Type B pancreatic cell (in vitro differentiated cells): Measurements from ENCODE around the gene MXRA7. TPM values are rescaled to one million over a fixed set of nuclear protein-coding genes. Genes with fewer than 3 reads are reported as not detected.

ENCODE experiments used
- DNase-seq: peaks from one replicate; pipeline ENCODE4 v3.0.0; 2021; ENCODE audit warnings: mixed read lengths; ENCODE audit not compliant: unreplicated experiment; ENCODE audit errors: extremely low spot score
- H3K27ac Mint-ChIP-seq: 2 replicates; pipeline ENCODE4 v1.8.0; 2021; ENCODE audit warnings: mild to moderate bottlenecking, mixed read lengths
- H3K27me3 Mint-ChIP-seq: 2 replicates; pipeline ENCODE4 v1.8.0; 2021; ENCODE audit warnings: mixed read lengths
- H3K36me3 Mint-ChIP-seq: 2 replicates; pipeline ENCODE4 v1.8.0; 2021; ENCODE audit warnings: mixed read lengths
- H3K4me1 Mint-ChIP-seq: one replicate; pipeline ENCODE4 v1.8.0; 2021; ENCODE audit warnings: mixed read lengths; ENCODE audit not compliant: unreplicated experiment
- H3K4me3 Mint-ChIP-seq: 2 replicates; pipeline ENCODE4 v1.8.0; 2021; ENCODE audit warnings: mild to moderate bottlenecking, mixed read lengths
- H3K9me3 Mint-ChIP-seq: 2 replicates; pipeline ENCODE4 v1.8.0; 2021; ENCODE audit warnings: mixed read lengths
- total RNA-seq: library from RNA; stranded (reverse); gene quantifications from 2 replicates; pipeline ENCODE4 v1.2.1, GENCODE V29; 2021; ENCODE audit warnings: low replicate concordance
- TF ChIP-seq, protein P1 (sequence below): fragments of 200-600 bp; sonication (generic); conservative IDR thresholded peaks from 2 replicates; pipeline ENCODE4 v1.5.0; 2021; ENCODE audit warnings: antibody characterized with exemption, mild to moderate bottlenecking

Gene MXRA7
- total RNA-seq, 1 donor from 2014 or later: 75.0 TPM

GRCh38 chr17:76646712-76647111, 64.1 kb downstream of the MXRA7 start:
- H3K4me3 Mint-ChIP-seq: no peak overlapping the region
- TF ChIP-seq, protein P1, sequence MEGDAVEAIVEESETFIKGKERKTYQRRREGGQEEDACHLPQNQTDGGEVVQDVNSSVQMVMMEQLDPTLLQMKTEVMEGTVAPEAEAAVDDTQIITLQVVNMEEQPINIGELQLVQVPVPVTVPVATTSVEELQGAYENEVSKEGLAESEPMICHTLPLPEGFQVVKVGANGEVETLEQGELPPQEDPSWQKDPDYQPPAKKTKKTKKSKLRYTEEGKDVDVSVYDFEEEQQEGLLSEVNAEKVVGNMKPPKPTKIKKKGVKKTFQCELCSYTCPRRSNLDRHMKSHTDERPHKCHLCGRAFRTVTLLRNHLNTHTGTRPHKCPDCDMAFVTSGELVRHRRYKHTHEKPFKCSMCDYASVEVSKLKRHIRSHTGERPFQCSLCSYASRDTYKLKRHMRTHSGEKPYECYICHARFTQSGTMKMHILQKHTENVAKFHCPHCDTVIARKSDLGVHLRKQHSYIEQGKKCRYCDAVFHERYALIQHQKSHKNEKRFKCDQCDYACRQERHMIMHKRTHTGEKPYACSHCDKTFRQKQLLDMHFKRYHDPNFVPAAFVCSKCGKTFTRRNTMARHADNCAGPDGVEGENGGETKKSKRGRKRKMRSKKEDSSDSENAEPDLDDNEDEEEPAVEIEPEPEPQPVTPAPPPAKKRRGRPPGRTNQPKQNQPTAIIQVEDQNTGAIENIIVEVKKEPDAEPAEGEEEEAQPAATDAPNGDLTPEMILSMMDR: no peak
- H3K27me3 Mint-ChIP-seq: no peaks in the 10 kb centered on the region
- peaks cover 10% of the 10 kb centered on the region for H3K9me3 Mint-ChIP-seq
- H3K27ac Mint-ChIP-seq: no peak overlapping the region
- H3K36me3 Mint-ChIP-seq: no peaks in the 10 kb centered on the region
- DNase-seq: no peak
- peaks cover 17% of the 10 kb centered on the region for H3K4me1 Mint-ChIP-seq

DNA sequence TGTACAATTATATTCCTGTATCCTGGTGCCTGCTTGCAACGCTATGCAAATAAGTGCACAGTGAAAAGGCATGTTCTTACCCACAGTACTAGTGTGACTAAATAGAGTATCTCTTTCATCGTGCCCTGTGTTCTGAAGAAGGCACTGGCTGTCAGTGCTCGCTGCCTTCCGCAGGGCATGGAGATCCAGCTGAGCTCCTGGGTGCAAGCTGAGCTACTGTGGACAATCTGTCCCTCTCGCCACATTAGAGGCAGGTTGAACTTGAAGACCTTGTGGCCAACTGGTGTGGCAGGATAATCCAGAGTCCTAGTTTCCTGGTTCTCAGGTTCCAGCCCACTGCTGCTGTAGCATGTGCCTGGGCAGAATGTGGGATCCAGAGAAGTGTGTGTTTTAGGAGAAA, 65.3 kb downstream of the MXRA7 start:
- TF ChIP-seq, protein P1: no peak
- H3K27me3 Mint-ChIP-seq: no peaks in the 10 kb centered on the region
- peaks cover 10% of the 10 kb centered on the region for H3K9me3 Mint-ChIP-seq
- peak overlapping the region; percentile 15 for H3K27ac Mint-ChIP-seq
- peaks cover 27% of the 10 kb centered on the region for H3K4me1 Mint-ChIP-seq
- H3K4me3 Mint-ChIP-seq: no peak overlapping the region
- DNase-seq: no peak
- no peaks in the 10 kb centered on the region for H3K36me3 Mint-ChIP-seq

- H3K36me3 Mint-ChIP-seq: no peaks in the 10 kb centered on the region
- H3K4me3 Mint-ChIP-seq: no peak overlapping the region
- H3K27ac Mint-ChIP-seq: peak overlapping the region; percentile 15
- TF ChIP-seq, protein P1: no peak
- peaks cover 10% of the 10 kb centered on the region for H3K9me3 Mint-ChIP-seq
- H3K4me1 Mint-ChIP-seq: peaks cover 31% of the 10 kb centered on the region
- H3K27me3 Mint-ChIP-seq: no peaks in the 10 kb centered on the region
- no peak for DNase-seq
Measured at GRCh38 chr17:76644995-76645394, 65.8 kb downstream of the MXRA7 start.

DNA sequence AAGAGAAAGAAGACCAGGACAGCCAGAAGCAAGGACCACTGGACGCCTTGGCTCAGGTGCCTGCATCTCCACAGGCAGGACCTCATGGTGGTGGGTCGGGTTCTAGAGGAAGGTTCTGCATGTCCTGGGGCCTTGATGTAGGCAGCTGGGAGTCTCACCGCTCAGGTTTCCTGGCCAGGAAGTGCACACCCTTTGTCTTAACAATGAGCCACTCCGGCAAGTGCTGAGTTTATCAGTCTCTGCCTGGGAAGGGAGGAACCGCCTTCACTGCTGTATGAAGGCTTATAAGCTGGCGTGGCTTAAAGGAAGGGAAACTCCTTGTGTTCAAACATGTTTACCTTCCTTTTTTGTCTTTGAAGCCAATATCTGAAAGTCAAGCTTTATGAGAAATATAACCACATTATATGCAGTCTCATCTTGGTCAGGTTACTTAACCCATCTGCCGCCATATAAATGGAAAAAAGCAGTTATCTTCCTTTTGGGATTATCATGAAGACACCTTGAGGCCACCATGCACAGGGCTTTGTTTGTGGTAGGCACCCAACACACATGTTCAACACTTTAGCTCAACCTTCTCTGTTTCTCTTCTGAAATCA, 67.1 kb downstream of the MXRA7 start, which contains the start of gene ST6GALNAC1:
Gene ST6GALNAC1, minus strand, starts transcription at position 205 of the 596 bp plus-strand sequence. Its CDS starts 119 bp downstream, at position 86.
- TF ChIP-seq, protein P1: no peak
- H3K27ac Mint-ChIP-seq: peak within 1 kb of the TSS; percentile 92
- H3K4me1 Mint-ChIP-seq: peaks cover 39% of the 10 kb centered on the region
- DNase-seq: no peak
- H3K4me3 Mint-ChIP-seq: peak within 1 kb of the TSS; percentile 81
- peaks cover 10% of the 10 kb centered on the region for H3K9me3 Mint-ChIP-seq
- H3K36me3 Mint-ChIP-seq: no peaks in the 10 kb centered on the region
- H3K27me3 Mint-ChIP-seq: no peaks in the 10 kb centered on the region

- H3K4me3 Mint-ChIP-seq: peak overlapping the region; percentile 81
- DNase-seq: no peak
- peak overlapping the region; percentile 92 for H3K27ac Mint-ChIP-seq
- no peaks in the 10 kb centered on the region for H3K27me3 Mint-ChIP-seq
- peaks cover 41% of the 10 kb centered on the region for H3K4me1 Mint-ChIP-seq
- no peaks in the 10 kb centered on the region for H3K36me3 Mint-ChIP-seq
- peaks cover 10% of the 10 kb centered on the region for H3K9me3 Mint-ChIP-seq
- TF ChIP-seq, protein P1: no peak
Measured at GRCh38 chr17:76642994-76643393, 67.8 kb downstream of the MXRA7 start.
